Fibroblast of pulmonary artery (primary cell): ENCODE results near the gene TXNRD2.
A peak's percentile ranks its signal among the peaks of the same experiment; 100 is the strongest.

Experiments
- DNase-seq: peaks from one replicate; pipeline ENCODE4 v3.0.0-alpha.2; 2010; ENCODE audit warnings: low read depth
- H3K4me3 ChIP-seq: replicated peaks from 2 replicates; pipeline ENCODE4 v1.5.1; 2011; ENCODE audit warnings: low read depth, mild to moderate bottlenecking, control low read depth, low read length, moderate library complexity
- CTCF ChIP-seq: IDR thresholded peaks from 2 replicates; pipeline ENCODE4 v1.5.1; 2011; ENCODE audit warnings: mild to moderate bottlenecking, control low read depth, low read length, inconsistent platforms; ENCODE audit errors: missing control alignments

TXNRD2 gene

GRCh38 chr22:19955241-19956128 is 13.9 kb upstream of the TXNRD2 start:
- DNase-seq: no peak
- no peak for TF ChIP-seq CTCF
- H3K4me3 ChIP-seq: no peak overlapping the region

- DNase-seq: no peak
Observed at GRCh38 chr22:19951346-19951745, 9.7 kb upstream of the TXNRD2 start.

GRCh38 chr22:19948057-19948760 is 6.6 kb upstream of the TXNRD2 start:
- no peak overlapping the region for H3K4me3 ChIP-seq
- no peak for DNase-seq
- no peak for TF ChIP-seq CTCF

More at GRCh38 chr22:19951346-19951745, 9.7 kb upstream of the TXNRD2 start:
- TF ChIP-seq CTCF: no peak
- H3K4me3 ChIP-seq: no peak overlapping the region

GRCh38 chr22:19943082-19944026 is 1.7 kb upstream of the TXNRD2 start:
- TF ChIP-seq CTCF: no peak
- H3K4me3 ChIP-seq: peak overlapping the region; percentile 83
- peak; percentile 87 for DNase-seq

- TF ChIP-seq CTCF: no peak
- peak; percentile 78 for DNase-seq
- H3K4me3 ChIP-seq: peak overlapping the region; percentile 83
Observed at GRCh38 chr22:19942157-19943081, 801 bp upstream of the TXNRD2 start.
